DOHH2 (cell line): Measurements from ENCODE around the gene ADGRG1.

ENCODE experiments used
- H3F3A ChIP-seq: fragments of 200-600 bp; sonication (generic), shearing (Covaris generic); 2 replicates; pipeline ENCODE4 v1.6.0; 2016; ENCODE audit warnings: antibody characterized with exemption, mild to moderate bottlenecking; ENCODE audit not compliant: control insufficient read depth, insufficient read depth
- H3K27ac ChIP-seq: fragments of 200-600 bp; sonication (generic); 2 replicates; pipeline ENCODE4 v1.5.1; 2014; ENCODE audit warnings: low read depth, mild to moderate bottlenecking, low read length, moderate library complexity
- H3K27me3 ChIP-seq: fragments of 200-600 bp; sonication (generic); 2 replicates; pipeline ENCODE4 v1.6.1; 2014; ENCODE audit warnings: mild to moderate bottlenecking, low read length, mixed read lengths; ENCODE audit not compliant: control insufficient read depth
- H3K36me3 ChIP-seq: fragments of 200-600 bp; sonication (generic); 2 replicates; pipeline ENCODE4 v1.6.1; 2014; ENCODE audit warnings: mild to moderate bottlenecking, low read length, moderate library complexity, mixed read lengths; ENCODE audit not compliant: control insufficient read depth
- H3K4me1 ChIP-seq: fragments of 200-600 bp; sonication (generic); 2 replicates; pipeline ENCODE4 v1.6.1; 2014; ENCODE audit warnings: mild to moderate bottlenecking, low read length, mixed read lengths; ENCODE audit not compliant: control insufficient read depth
- H3K4me2 ChIP-seq: fragments of 200-600 bp; sonication (generic); 2 replicates; pipeline ENCODE4 v1.6.0; 2014; ENCODE audit warnings: mild to moderate bottlenecking, low read length, moderate library complexity
- H3K4me3 ChIP-seq: fragments of 200-600 bp; sonication (generic); 2 replicates; pipeline ENCODE4 v1.5.1; 2014; ENCODE audit warnings: mild to moderate bottlenecking, low read length, mixed read lengths
- H3K79me2 ChIP-seq: fragments of 200-600 bp; sonication (generic); 2 replicates; pipeline ENCODE4 v1.6.1; 2014; ENCODE audit warnings: mild to moderate bottlenecking, low read length, mixed read lengths; ENCODE audit not compliant: control insufficient read depth
- H3K9me2 ChIP-seq: fragments of 200-600 bp; sonication (generic); replicated peaks from 2 replicates; pipeline ENCODE4 v1.6.1; 2014; ENCODE audit warnings: mild to moderate bottlenecking, low read length, mixed read lengths; ENCODE audit not compliant: control insufficient read depth
- H3K9me3 ChIP-seq: fragments of 200-600 bp; sonication (generic); 2 replicates; pipeline ENCODE4 v1.6.1; 2014; ENCODE audit warnings: antibody characterized with exemption, low read length, mixed read lengths; ENCODE audit not compliant: control insufficient read depth, insufficient read depth
- H4K20me1 ChIP-seq: fragments of 200-600 bp; sonication (generic); 2 replicates; pipeline ENCODE4 v1.6.0; 2014; ENCODE audit warnings: low read depth, mild to moderate bottlenecking, antibody characterized with exemption, low read length, moderate library complexity; ENCODE audit not compliant: control insufficient read depth, insufficient read depth
- CTCF ChIP-seq: fragments of 200-600 bp; sonication (generic); IDR thresholded peaks from one replicate; pipeline ENCODE4 v1.5.1; 2014; ENCODE audit warnings: antibody characterized with exemption, mild to moderate bottlenecking, low read depth, low read length; ENCODE audit not compliant: poor library complexity, severe bottlenecking
- EZH2phosphoT487 ChIP-seq: fragments of 200-600 bp; sonication (generic); IDR thresholded peaks from 2 replicates; pipeline ENCODE4 v1.6.1; 2017; ENCODE audit warnings: borderline replicate concordance, mild to moderate bottlenecking, antibody characterized with exemption, low read length, moderate library complexity, mixed read lengths

ADGRG1 gene

GRCh38 chr16:57619606-57620334, 8.7 kb upstream of the ADGRG1 start:
- H3K4me3 ChIP-seq, result no peak overlapping the region
- H3K27ac ChIP-seq, result no peak overlapping the region

GRCh38 chr16:57620335-57621231, 7.8 kb upstream of the ADGRG1 start:
- H3K4me2 ChIP-seq, result no peak overlapping the region
- no peaks in the 10 kb centered on the region for H3K9me2 ChIP-seq
- H3K79me2 ChIP-seq, result no peaks in the 10 kb centered on the region
- H3K4me1 ChIP-seq, result no peaks in the 10 kb centered on the region
- no peaks in the 10 kb centered on the region for H3K9me3 ChIP-seq
- no peaks in the 10 kb centered on the region for H3F3A ChIP-seq
- H3K27me3 ChIP-seq, result no peaks in the 10 kb centered on the region
- H3K36me3 ChIP-seq, result no peaks in the 10 kb centered on the region
- TF ChIP-seq EZH2phosphoT487 (no peak), CTCF (no peak)
- no peaks in the 10 kb centered on the region for H4K20me1 ChIP-seq
- no peak overlapping the region for H3K27ac ChIP-seq
- H3K4me3 ChIP-seq, result no peak overlapping the region

More at GRCh38 chr16:57619606-57620334, 8.7 kb upstream of the ADGRG1 start:
- Histone ChIP-seq H3K4me1 (no peaks in the 10 kb centered on the region), H3K4me2 (no peak overlapping the region), H3K36me3 (no peaks in the 10 kb centered on the region), H3K27me3 (no peaks in the 10 kb centered on the region), H3F3A (no peaks in the 10 kb centered on the region), H4K20me1 (no peaks in the 10 kb centered on the region), H3K9me2 (no peaks in the 10 kb centered on the region), H3K9me3 (no peaks in the 10 kb centered on the region), H3K79me2 (no peaks in the 10 kb centered on the region)
- no peak for TF ChIP-seq EZH2phosphoT487
- TF ChIP-seq CTCF, result no peak

- Histone ChIP-seq H3K4me2 (no peak overlapping the region), H3K9me3 (no peaks in the 10 kb centered on the region), H3K27ac (no peak overlapping the region), H3K27me3 (no peaks in the 10 kb centered on the region), H3F3A (no peaks in the 10 kb centered on the region), H3K4me3 (no peak overlapping the region), H3K9me2 (no peaks in the 10 kb centered on the region), H3K4me1 (no peaks in the 10 kb centered on the region), H3K36me3 (no peaks in the 10 kb centered on the region), H4K20me1 (no peaks in the 10 kb centered on the region), H3K79me2 (no peaks in the 10 kb centered on the region)
- no peak for TF ChIP-seq CTCF
- no peak for TF ChIP-seq EZH2phosphoT487
These were observed 6.7 kb upstream of the ADGRG1 start for GRCh38 chr16:57621521-57622271.
